ENCODE results near the gene CRYBG2. TPM values are rescaled to one million over a fixed set of nuclear protein-coding genes. Genes with fewer than 3 reads are reported as not detected.

CRYBG2 gene
- total RNA-seq, 1 donor from 2014 or later = 0.51 TPM

GRCh38 chr1:26281091-26281958 is 72.6 kb downstream of the CRYBG2 start:
- DNase-seq (ENCODE audit: low read depth in 2 of 2) = no peak

- peak in 1 of 2 donors; percentile 30 for DNase-seq (ENCODE audit: low read depth in 2 of 2)
Measured at GRCh38 chr1:26280333-26281042, 73.4 kb downstream of the CRYBG2 start.

GRCh38 chr1:26279456-26280332 is 74.2 kb downstream of the CRYBG2 start, which contains the start of gene SH3BGRL3:
TSS of gene SH3BGRL3 (plus strand) at chr1:26280086. CDS start at chr1:26280156, 70 bp downstream.
- DNase-seq (ENCODE audit: low read depth in 2 of 2) = peak; percentile 54 to 89

- DNase-seq (ENCODE audit: low read depth in 2 of 2) = peak; percentile 56 to 68
Measured at GRCh38 chr1:26278724-26279455, 75.0 kb downstream of the CRYBG2 start.

GRCh38 chr1:26278303-26278702 is 75.6 kb downstream of the CRYBG2 start:
- DNase-seq (ENCODE audit: low read depth in 2 of 2) = no peak

- DNase-seq (ENCODE audit: low read depth in 2 of 2) = no peak
Measured at GRCh38 chr1:26277719-26278118, 76.2 kb downstream of the CRYBG2 start.

GRCh38 chr1:26277261-26277661 is 76.7 kb downstream of the CRYBG2 start:
- no peak for DNase-seq (ENCODE audit: low read depth in 2 of 2)

GRCh38 chr1:26276432-26276838 is 77.5 kb downstream of the CRYBG2 start:
- no peak for DNase-seq (ENCODE audit: low read depth in 2 of 2)

GRCh38 chr1:26275580-26276431 is 78.1 kb downstream of the CRYBG2 start:
- peak; percentile 60 to 89 for DNase-seq (ENCODE audit: low read depth in 2 of 2)

GRCh38 chr1:26274801-26275425 is 79.0 kb downstream of the CRYBG2 start:
- DNase-seq (ENCODE audit: low read depth in 2 of 2) = no peak

Other genes with a start within 250 kb of the CRYBG2 start
- 4.2 and 4.3 TPM in 2 replicates for gene PDIK1L, start 242.3 kb downstream of the CRYBG2 start, total RNA-seq
- gene FAM110D, start 195.1 kb downstream of the CRYBG2 start, total RNA-seq = 4.1 and 7.1 TPM in 2 replicates
- not detected in 2 replicates for gene C1orf232, start 185.2 kb downstream of the CRYBG2 start, total RNA-seq
- gene ZNF593, start 184.2 kb downstream of the CRYBG2 start, total RNA-seq = 19.3 and 23.5 TPM in 2 replicates
- gene ZNF593OS, start 182.3 kb downstream of the CRYBG2 start, total RNA-seq = not detected in 2 replicates
- not detected in 2 replicates for gene CNKSR1, start 176.6 kb downstream of the CRYBG2 start, total RNA-seq
- not detected in 2 replicates for gene CATSPER4, start 163.5 kb downstream of the CRYBG2 start, total RNA-seq
- 5.3 and 6.7 TPM in 2 replicates for gene CEP85, start 119.9 kb downstream of the CRYBG2 start, total RNA-seq
- gene SH3BGRL3, start 74.0 kb downstream of the CRYBG2 start, total RNA-seq = 17.5 and 25.9 TPM in 2 replicates
- gene UBXN11, start 47.5 kb downstream of the CRYBG2 start, total RNA-seq = 1.7 and 2.7 TPM in 2 replicates
- not detected in 2 replicates for gene CD52, start 36.2 kb downstream of the CRYBG2 start, total RNA-seq
- not detected in 2 replicates for gene ZNF683, start 18.6 kb upstream of the CRYBG2 start, total RNA-seq
- not detected in 2 replicates for gene LIN28A, start 56.7 kb upstream of the CRYBG2 start, total RNA-seq
- 21.2 and 27.4 TPM in 2 replicates for gene DHDDS, start 78.2 kb upstream of the CRYBG2 start, total RNA-seq
- gene HMGN2, start 118.3 kb upstream of the CRYBG2 start, total RNA-seq = 130 and 209 TPM in 2 replicates
- 12.4 and 15.9 TPM in 2 replicates for gene RPS6KA1, start 175.6 kb upstream of the CRYBG2 start, total RNA-seq